Stimulated activated CD8-positive, alpha-beta memory T cell treated with anti-CD3 and anti-CD28 coated beads, Interleukin-7, amount 100 ng/mL, for 48 hours (primary cell): Measurements from ENCODE around the gene NFATC1.

Experiments used
- DNase-seq, 2 donors: peaks; one replicate each; pipeline ENCODE4 v3.0.0-alpha.2; 2020; ENCODE audit warnings: low read depth in 1 of 2; ENCODE audit errors: extremely low read depth in 1 of 2

The NFATC1 gene

DNA sequence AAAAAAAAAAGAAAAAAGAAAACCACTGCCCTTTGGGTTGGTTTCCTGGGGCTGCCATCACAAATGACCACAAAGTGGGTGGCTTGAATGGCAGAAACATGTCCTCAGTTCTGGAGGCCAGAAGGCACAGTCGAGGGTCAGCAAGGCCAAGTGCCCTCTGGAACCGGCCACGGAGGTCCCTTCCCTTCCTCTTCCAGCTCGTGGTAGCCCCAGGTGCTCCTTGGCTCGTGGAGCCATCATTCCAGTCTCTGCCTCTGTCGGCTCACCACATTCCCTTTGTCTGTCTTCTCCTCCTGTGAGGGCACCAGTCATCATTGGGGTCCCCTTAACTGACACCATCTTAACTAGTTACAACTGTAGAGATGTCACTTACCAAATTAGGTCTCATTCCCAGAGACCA is 8.5 kb upstream of the NFATC1 start:
- DNase-seq: no peak

DNA sequence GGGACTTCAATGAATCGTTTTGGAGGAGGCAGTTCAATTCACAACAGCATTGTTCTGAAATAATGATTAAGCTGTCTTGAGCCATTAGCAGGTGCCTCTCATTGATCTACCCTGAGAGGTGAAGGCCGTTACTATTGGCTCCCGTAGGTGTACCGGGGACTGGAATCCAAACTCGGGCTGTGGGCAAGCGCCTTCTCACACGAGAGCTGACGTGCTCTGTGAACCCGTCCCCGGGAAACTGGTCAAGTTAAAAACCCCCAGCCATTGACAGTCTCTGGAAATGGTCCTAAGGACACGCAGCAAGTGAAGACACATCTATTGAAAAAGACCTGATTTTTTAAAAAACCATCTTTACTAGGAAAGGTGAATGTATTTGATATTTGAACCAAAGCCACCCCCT is 8.1 kb upstream of the NFATC1 start:
- no peak for DNase-seq

DNA sequence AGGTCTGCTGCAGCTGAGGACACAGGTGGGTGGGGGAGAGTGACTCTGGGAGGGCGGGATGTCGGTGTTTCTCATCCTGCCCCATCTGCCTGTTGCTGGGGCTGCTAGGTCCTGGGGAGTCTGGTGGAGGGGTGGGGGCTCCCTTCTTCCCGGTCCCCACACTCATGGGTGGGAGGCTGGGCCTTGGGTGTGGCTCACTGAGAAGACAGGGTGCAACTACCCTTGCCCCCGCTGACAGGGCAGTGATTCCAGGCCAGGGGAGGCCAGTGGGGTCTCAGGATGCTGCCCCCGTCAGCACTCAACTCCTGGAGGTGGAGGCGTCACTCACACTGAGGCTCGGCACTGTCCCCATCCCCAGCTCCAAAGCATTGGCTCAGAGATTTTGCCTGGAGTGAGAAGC is 7.7 kb upstream of the NFATC1 start:
- no peak for DNase-seq

DNA sequence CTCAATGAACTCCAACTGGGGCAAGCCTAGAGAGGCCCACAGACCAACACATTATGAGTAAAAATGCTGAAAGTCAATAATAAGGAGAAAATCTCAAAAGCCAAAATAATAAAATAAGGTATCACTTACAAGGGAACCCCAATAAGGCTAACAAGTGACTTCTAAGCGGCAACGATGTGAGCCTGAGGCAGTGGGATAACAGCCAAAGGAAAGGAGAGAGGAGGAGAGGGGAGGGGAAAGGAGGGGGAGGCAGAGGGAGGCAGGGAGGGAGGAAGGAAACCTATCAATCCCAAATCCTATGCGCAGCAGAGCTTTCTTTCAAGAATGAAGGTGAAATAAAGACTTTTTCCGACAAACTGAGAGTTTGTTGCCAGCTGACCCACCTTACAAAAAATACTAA is 6.0 kb upstream of the NFATC1 start:
- no peak for DNase-seq

DNA sequence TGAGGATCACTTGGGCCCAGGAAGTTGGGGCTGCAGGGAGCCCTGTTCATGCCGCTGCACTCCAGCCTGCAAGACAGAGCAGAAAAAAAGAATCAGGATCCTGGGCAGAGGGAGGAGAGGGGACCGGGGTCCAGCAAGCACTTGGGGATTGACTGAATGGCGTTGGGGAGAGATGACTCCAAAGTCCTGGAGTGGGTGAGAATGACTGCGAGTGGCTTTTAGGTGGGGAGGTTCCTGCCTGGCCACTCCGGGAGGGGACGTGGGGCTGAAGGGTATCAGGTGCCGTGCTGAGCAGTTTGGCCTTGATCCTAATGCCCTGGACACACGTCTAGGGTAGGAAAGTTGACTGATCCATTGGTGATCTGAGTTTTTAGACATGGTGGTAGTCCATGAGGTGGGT is 3.5 kb upstream of the NFATC1 start:
- DNase-seq: no peak

DNA sequence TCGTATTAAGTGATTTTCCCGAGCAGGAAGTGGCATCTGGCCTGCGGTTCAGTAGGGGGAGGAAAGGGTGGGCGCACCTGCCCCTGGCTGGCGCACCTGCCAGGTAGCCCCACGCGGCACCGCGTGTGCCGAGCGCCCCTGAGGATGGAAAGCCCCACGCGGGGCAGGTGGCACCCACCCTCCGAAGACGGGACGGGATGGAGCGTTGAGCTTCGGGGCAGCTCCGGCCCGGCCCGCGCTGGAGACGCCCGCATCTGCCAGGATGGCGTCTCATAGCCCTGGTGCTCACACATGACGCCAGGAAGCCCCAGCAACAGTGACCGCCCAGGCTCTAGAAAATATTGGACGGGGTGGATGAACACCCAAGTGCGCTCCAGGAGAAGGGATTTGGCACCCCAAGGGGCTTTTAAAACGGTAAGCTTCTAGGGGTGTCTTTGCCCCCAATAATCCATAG is 2.5 kb upstream of the NFATC1 start:
- DNase-seq: no peak

DNA sequence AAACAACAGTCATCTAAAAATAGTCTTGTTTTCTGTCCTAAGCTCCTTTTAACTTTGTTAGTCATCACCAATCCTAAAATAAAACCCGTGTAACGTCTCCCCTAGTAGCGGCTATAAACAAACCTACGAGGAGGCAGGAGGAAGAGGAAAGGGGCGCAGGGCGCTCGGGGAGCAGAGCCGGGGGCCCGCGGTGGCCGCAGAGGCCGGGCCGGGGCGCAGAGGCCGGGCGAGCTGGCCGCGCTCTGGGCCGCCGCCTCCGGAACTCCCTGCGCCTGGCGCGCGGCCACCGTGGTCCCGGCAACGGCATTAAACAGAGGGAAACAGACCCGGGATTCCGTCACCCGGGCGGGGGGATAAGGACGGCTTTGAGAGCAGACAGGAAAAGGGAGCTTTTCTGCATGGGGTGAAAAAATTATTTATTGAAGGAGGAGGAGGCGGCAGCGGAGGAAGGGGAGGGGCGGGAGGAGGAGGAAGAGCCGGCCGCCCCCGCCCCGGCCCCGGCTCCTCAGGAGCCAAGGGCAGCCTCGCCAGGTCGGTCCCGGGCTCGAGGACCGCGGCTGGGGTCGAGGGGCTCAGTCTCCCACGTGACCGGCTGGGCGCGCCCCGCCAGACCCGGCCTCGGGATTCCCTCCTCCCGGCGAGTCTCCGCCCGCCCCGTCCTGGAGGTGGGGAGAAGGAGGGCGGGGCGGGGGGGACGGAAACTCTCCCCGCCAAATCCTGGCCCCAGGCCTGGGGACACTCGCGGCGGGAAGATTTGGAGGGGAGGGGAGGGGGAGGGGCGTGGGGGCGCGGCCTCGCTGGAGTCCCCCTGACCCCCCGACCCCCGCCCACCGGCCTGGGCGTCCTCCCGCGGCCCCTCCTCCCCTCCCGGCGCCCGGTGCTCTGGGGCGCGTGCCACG is 1.8 kb upstream of the NFATC1 start:
- DNase-seq: no peak

DNA sequence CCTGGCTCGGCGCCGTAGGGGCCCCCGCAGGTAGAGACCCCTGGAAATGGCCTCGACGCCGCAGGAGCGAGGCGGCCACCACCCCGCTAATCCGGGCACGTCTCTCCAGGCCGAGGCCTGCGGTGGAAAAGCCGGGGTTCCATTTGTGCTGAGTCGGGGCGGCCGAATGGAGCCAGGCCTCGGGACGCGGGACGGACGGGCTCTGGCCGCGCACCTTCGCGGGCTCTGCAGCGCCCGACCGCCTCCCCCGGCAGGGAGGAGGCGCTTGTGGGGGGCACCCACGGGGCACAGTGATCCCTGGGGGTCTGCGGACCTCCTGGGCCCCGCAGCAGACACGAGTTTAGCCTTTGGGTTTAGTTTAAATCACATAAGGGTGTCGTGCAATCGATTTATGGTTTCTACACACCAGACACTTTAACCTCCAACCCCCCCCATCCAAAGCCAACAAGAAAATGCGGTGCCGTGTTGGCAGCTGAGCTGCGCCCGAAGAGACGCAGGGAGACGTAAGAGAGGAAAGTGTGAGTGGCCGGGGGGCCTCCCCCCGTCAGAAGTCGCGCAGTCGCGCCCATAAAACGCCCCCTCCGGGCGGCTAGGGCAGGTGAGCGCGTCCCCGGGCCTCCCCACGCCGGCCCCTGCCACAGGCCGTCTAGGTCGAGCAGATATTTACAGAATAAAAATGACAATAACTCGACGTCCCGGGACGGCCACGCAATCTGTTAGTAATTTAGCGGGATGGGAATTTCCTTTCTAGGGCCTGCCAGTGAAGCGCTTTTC is 1.0 kb upstream of the NFATC1 start:
- DNase-seq: peak; percentile 61 to 64

DNA sequence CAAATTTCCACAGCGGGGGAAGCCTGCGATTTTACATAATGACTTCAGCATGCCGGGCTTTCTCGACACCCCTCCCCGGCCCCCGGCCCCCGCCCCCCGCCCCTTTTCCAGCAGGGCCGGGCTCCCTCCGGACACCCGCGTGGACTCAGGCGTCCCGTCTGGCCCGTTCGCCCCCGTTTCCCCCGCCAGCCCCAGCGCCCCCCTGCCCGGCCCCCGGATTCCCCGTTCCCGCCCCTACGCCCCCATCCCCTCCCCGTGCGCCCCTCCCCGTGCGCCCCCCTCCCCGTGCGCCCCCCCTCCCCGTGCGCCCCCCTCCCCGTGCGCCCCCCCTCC is 456 bp upstream of the NFATC1 start:
- no peak for DNase-seq

DNA sequence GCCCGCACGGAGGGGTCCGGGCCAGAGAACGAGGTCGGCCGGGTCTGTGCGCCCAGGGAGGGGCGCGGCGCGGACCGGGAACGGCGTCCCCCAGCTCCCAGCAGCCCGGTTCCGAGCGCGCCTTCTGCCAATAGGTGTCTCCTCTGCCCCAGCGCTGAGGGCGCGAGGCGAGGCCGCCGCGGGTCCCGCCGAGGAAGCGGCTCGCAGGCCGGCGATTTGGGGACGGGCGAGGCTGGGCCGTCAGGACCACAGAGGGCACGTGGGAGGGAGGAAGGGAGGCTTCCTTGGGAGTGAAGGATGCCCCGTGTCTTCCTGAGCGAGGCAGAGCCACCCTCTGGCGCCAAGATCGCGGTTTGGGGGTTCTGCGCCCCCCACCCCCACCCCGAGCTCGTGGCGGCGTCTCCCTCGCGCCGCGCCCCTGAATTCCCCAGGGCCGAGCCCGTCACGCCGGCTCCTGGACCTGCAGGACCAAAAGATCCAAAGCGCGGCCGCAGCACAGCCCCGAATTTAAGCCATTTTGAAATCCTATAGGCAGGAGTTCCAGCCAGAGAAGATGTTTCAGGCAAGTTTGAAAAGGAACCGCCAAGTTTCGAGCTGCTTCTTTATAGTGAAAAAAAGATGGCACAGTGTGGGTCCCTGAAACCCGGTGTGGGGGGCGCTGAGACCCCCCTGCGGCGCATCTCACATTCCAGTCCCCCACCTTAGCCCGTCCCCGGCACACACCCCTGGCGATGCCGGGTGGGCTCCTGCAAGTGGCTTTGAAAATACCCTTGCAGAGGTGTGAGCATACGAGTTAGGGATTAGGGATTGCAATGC is 909 bp downstream of the NFATC1 start:
- no peak for DNase-seq

DNA sequence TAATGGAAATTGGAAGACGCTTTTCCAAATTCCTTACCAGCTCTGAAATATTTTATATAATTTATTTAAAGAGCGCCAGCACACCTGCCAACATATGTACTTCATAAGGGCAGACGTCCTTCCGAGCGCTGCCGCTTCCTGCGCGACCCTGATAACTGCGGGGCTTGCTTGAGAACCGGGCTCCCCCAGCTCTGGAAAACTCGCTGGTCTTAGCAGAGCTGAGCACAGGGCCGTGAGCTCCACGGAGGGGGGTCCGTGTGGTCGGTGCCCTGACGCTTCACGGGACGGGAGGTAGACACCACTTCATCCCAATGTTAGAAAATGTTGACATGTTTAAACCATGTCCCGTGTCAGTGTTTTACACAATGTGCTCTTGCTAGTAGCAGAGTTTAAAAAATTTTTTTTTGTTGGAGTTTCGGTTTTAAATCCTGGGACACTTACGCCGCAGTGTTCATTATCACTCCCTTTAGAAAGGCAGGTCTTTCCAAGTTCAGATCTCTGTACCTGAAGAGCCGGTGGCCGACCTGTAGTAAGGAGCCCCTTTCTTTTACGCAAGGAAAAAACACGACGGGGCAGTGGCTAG is 1.6 kb downstream of the NFATC1 start:
- DNase-seq: no peak

DNA sequence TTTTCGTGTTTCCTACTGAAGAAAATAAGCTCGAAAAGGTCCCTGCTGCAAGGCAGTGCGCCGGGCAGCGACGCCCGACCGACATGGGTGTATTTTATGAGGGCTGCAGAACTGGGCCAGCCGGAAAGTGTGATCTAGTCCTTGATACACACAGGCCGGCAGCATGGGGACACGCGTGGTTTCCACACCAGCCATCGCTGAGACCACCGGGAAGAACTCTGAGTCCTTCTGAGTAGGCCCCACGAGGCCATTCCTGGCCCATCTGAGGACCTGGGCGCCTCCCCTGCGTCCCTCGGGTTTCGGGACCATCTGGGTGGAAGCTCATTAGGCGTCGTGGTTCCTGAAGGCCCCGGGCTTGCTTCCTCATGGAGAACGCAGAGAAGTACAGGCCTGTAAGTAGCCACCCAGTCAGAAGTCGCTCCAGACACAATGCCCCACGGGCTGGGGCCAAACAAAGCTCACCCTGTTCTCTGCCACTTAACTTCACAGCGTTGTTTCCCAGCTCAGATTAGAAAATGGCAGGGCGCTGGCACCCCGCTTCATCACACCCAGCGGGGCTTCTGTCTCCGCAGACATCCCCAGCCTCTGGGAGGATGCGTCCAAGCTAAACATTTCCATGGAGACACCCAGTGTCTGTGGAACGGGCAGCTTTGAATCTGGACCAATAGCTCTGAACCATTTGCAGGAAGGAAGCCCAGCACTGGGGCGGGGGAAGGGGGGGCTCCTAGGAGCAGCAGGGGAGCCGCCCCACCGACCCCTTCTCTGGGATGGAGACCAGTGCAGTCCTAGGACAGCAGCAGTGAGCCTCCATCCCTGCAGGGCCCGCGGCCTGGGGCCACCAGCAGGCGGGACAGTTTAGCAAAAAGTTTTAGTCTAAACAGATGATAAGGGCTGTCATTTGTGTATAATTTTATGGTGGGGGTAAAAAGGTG is 2.4 kb downstream of the NFATC1 start:
- DNase-seq: no peak

DNA sequence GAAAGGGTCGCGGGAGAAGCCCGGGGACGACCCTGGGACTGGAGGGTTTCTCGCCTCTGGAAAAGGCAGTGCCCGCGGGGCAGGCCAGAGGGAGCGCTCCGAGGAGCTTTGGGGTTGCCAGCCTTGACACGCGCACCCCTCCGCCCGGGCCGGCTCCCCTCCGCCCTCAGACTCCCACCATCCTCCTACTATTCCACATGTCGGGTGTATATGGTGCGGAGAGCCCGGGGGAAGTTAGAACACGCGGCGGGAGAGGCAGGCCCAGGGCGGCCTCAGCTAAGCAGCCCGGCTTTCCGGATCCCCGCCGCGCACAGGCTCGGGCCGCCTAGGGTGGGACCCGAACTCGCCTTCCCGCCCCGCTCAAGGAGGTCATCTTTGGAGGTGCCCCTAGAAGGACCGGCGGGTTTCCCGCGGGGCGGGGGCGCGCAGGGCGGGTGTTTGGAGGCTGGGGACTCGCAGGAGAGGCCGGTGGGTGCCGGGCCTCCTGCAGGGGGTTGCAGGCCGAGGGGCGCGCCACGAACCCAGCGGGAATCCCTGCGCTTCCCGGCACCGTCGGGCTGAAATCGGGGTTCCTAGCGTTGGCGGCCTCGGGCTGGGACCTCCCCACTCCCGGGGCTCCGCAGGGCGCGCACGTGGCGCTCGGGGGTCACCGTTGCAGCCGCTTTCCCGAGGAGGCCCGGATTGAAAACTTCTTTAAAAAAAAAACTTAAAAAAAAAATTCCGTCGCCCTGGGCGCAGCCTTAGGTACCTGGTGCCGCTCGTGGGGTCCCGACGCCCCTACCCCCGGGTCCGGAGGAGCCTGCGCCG is 3.7 kb downstream of the NFATC1 start:
- no peak for DNase-seq

DNA sequence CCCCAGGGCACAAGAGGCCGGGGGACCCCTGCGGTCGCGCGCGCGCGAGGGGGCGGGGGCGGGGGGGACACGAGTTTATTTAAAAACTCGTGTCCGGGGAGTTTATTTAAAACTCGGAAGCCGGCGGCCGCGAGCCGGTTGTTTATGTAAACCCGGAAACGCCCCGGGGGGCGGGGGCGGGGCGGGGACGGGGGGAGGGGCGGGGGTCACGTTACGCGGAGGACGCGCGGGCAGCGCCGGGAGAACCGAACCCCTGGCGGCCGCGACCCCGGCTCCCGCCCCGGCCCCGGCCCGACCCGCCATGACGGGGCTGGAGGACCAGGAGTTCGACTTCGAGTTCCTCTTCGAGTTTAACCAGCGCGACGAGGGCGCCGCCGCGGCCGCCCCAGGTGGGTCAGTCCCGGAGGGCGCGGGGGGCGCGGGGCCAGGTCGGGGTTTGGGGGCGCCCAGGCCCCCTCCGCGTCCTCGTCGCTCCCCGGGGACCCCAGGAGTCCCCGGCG is 4.4 kb downstream of the NFATC1 start:
- peak in 1 of 2 donors; percentile 54 for DNase-seq

DNA sequence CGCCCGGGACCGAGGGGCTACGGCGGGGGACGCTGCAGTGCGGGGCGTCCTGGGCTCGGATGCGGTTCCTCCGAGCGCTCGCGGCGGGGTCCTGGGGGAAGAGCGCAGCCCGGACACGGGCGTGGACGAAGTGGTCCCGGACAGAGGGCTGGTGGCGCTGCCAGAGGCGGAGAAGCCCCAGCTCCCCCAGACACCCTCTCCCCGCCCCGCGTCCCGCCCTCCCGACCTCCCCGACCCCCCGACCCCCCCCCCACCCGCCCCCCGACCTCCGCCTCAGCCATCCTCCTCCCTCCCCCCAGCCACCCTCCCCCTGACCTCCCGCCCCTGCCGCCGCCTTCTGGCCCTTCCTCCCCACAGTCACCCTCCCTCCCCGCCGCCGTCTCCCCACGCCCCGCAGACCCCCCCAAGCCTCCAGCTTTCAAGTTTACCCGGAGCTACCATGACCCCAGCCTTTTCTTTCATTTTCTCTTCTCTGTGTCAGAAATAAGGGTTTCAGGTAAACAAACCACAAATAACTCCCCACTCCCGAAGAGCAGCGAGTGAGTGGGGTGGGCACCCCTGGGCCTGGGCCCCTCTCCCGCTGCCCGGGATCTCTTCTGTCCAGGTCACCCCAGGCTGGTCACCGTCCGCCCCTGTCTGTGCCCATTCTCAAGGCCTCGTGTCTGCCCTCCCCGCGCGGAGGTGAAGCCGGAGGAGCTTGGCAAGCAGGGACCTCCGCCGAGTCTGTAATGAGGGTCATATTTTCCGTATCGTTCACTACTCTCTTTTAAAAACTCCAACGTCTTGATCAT is 5.1 kb downstream of the NFATC1 start:
- no peak for DNase-seq

DNA sequence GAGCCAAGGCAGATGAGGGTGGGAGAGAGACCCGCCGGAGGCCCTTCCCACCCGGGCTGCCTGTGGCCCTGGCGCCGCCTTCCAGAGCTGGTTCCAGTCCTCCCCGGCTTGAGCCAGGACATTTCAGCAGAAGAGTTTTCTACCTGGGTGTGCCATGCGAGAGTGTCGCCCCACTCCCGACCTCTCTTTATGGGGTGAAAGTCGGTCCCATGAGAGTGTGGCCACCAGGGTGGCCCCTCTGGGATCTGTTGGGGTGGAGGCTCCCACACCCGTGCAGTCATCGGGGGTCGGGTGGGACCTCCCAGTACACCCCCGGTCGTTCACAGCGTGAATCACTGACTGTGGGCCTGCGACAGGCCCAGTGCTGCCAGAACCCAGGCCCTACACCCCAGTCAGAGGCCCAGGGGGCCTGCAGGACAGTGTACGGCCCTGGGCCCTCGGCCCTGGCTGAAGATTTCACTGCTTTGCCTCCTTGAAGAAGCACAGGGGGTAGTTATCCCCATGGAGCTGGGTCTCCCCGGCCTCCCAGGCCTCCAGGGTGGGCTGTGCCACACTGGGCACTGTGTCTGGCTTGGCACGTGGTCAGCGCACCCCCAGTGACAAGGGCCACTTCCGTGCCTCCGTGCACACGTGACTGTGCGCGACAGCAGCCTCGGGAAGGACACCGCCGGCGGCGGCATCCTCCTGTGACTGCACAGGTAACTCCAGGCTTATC is 5.9 kb downstream of the NFATC1 start:
- no peak for DNase-seq

DNA sequence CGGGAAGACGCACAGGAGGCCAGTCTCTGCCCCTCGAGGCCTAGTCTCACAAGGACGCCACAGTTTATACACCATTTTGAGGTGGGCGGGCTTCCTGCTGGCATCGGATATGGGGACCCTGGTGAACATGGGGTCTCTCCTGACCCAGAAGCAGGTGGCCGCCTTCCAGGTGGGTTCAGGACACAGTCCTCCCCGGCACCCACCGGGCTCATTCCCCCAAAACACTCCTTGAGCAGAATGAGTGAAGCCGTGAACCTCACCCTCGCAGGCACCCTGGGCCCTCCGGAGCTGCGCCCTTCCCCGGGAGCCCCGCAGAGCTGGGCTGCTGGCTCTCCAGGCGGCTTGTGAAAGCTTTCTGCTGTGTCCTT is 6.5 kb downstream of the NFATC1 start:
- DNase-seq: no peak
